Ovary (tissue), 9 donors: ENCODE data around the gene EPAS1. TPM values are rescaled to one million over a fixed set of nuclear protein-coding genes. Genes with fewer than 3 reads are reported as not detected.

Source experiments
- DNase-seq, 5 donors: peaks; one replicate each; pipeline ENCODE4 v3.0.0-alpha.2; 2019 to 2020
- H3K27ac ChIP-seq, 2 donors: fragments of 200-600 bp; one replicate each; pipeline versions ENCODE4 v1.5.1 to v1.8.0; 2019 to 2022
- H3K27me3 ChIP-seq: fragments of 200-600 bp; one replicate; pipeline ENCODE4 v1.8.0; 2022
- H3K36me3 ChIP-seq: fragments of 200-600 bp; sonication (generic); one replicate; pipeline ENCODE4 v1.5.1; 2019
- H3K4me1 ChIP-seq: one replicate; pipeline ENCODE4 v1.8.1; 2013; ENCODE audit warnings: mild to moderate bottlenecking, moderate library complexity; ENCODE audit not compliant: insufficient read depth
- H3K4me3 ChIP-seq: fragments of 200-600 bp; sonication (generic); one replicate; pipeline ENCODE4 v1.5.1; 2017
- H3K9me3 ChIP-seq, 2 donors: fragments of 200-600 bp in 1 of 2; sonication (generic) in 1 of 2; one replicate each; pipeline versions ENCODE4 v1.5.1 to v1.8.1; 2013 to 2019; ENCODE audit warnings: mild to moderate bottlenecking in 1 of 2, moderate library complexity in 1 of 2
- CTCF ChIP-seq, 3 donors: fragments of 450-650 bp in 2 of 3; fragments of 200-600 bp in 1 of 3; IDR thresholded peaks; one replicate each; pipeline versions ENCODE4 v1.5.1 to v1.8.0; 2016 to 2022; ENCODE audit warnings: antibody characterized with exemption in 3 of 3, mild to moderate bottlenecking in 1 of 3
- EP300 ChIP-seq: sonication (generic); formaldehyde crosslinking; IDR thresholded peaks from one replicate; pipeline ENCODE4 v1.6.1; 2017; ENCODE audit warnings: antibody characterized with exemption
- POLR2A ChIP-seq: fragments of 450-650 bp; IDR thresholded peaks from one replicate; pipeline ENCODE4 v1.6.1; 2017; ENCODE audit warnings: antibody characterized with exemption, mild to moderate bottlenecking, moderate library complexity
- WGBS, 3 donors: extraction: QIAGEN DNeasy Blood & Tissue Kit in 1 of 3; methylation state at CpG; one replicate each; pipeline versions ENCODE4 v1.1.5 to v1.1.7; 2013 to 2017; 5-methylcytosine and 5-hydroxymethylcytosine counted together
- intact Hi-C, 4 donors: fragments of 100-400 bp; cut with DNase I; formaldehyde crosslinking; loops; one replicate each; pipeline versions ENCODE4 v1.11.0 to v1.15.1; 2022 to 2023
- polyA plus RNA-seq, 2 donors: library from polyadenylated mRNA; stranded (reverse); fragments of 200-250 nt in 1 of 2; fragments of 350-450 nt in 1 of 2; fragmentation: Illumina TruSeq in 1 of 2; extraction: RNeasy Lipid Tissue Mini Kit (QIAGEN cat#74804) in 1 of 2; gene quantifications; one replicate each; pipeline ENCODE4 v1.2.3, GENCODE V29; 2013 to 2014
- total RNA-seq, 7 donors: library from RNA; depleted of rRNA in 2 of 7; stranded (reverse); fragments of >200 nt in 2 of 7; fragmentation: NEBNext Ultra II Directional in 3 of 7; extraction: Animal tissue kit (Norgen Biotek cat#: 25700) in 3 of 7; gene quantifications; one replicate each; pipeline versions ENCODE4 v1.1.0 to v1.2.4, GENCODE V29; 2016 to 2023
- donor health status: DM: no; HTN: no; CAD: no; lungs with moderate emphysema.
- donor health status: DM: no; HTN: no; CAD: no.
- donor health status: Bipolar disorder and iron deficiency.
- donor health status: DM: yes; HTN: yes; CAD: no.
- donor health status: DM: no; HTN: no; CAD: no.
- donor health status: DM: yes; HTN: yes; CAD: no.

EPAS1 gene
- total and polyA plus RNA-seq, 9 donors, result 63.1 to 258 (median 82.7) TPM

DNA sequence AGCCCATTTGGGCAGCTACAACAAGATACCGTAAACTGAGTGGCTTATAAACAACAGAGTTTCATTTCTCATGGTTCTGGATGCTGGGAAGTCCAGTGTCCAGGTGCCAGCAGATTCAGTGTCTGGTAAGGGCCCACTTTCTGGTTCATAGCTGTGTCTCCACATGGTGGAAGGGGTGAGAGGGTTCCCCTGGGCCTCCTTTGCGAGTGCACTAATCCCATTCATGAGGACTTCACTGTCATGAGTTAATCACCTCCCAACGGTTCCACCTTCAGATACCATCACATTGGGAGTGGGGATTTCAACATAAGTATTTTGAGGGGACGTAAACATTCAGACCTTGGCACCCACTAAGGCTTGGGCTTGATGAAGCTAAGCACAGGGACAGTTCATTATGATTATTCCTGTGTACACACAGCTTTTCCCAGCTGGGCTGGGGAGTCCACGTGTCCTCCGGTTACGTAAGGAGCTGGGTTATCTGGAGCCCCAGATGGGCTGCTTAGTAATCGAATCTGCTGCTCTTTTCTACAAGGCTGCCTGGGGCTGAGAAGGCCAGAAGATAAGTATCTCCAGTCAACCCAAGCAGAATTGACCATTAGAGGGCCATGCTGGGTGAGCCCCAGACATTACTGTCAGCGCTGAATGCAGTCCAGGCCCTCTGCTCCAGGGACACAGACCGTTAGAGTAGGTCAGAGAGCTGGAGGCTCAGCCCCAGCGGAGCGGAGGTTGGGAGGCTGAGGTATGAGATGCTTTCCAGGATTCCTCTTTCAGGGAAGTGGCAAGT is 42.7 kb downstream of the EPAS1 start:
- no peaks in the 10 kb centered on the region for H3K27me3 ChIP-seq
- H3K27ac ChIP-seq, result peak overlapping the region in 1 of 2 donors; percentile 65
- 36 to 63% (median 40%) methylated on average over 12 of the region's 12 CpGs for WGBS, 3 donors
- no peak overlapping the region for H3K4me3 ChIP-seq
- intact Hi-C loops, result no loop called here
- H3K36me3 ChIP-seq, result no peaks in the 10 kb centered on the region
- no peaks in the 10 kb centered on the region for H3K9me3 ChIP-seq
- TF ChIP-seq EP300 (no peak), CTCF (IDR thresholded peaks at IDR 0.05) (no peak), POLR2A (no peak)
- H3K4me1 ChIP-seq, result peaks cover 44% of the 10 kb centered on the region
- DNase-seq, result peak in 3 of 5 donors; percentile 37 to 71 (median 62)

DNA sequence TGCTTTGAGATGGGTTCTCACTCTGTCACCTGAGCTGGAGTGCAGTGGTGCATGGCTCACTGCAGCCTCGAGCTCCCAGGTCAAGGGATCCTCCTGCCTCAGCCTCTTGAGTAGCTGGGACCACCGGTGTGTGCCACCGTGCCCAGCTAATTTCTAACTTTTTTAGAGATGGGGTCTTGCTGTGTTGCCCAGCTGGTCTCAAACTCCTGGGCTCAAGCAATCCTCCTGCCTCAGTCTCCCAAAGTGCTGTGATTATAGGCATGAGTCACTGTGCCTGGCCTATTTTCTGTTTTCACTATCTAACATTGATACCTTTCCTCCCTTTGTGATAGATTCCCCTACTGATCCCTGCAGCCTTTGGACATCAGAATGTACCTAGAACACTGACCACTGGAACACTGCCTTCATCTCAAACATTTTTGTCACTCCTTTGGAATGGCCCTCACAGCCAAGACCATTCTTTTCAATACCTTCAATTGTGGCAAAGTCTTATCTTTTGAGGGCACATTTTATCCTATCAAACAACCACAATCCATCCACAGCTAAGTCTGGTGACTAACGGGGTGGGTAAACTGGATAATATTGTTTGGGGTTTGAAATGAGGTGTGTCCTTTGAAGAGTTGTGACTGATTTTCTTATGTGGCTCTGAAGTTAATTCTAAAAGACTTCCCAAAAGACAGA is 43.7 kb downstream of the EPAS1 start:
- 89 to 98% (median 90%) methylated on average over 4 of the region's 4 CpGs for WGBS, 3 donors
- intact Hi-C loops, result no loop called here
- H3K4me1 ChIP-seq, result peaks cover 46% of the 10 kb centered on the region

GRCh38 chr2:46342566-46343315 is 45.5 kb downstream of the EPAS1 start:
- Histone ChIP-seq H3K4me3 (no peak overlapping the region), H3K36me3 (no peaks in the 10 kb centered on the region), H3K9me3 (no peaks in the 10 kb centered on the region), H3K27me3 (no peaks in the 10 kb centered on the region), H3K27ac (no peak overlapping the region), H3K4me1 (peaks cover 34% of the 10 kb centered on the region)
- WGBS, 3 donors, result 82 to 86% (median 83%) methylated on average over 9 of the region's 9 CpGs
- no peak for DNase-seq
- TF ChIP-seq POLR2A (no peak), EP300 (no peak), CTCF (IDR thresholded peaks at IDR 0.05) (no peak)
- intact Hi-C loops, result no loop called here

More for the DNA sequence above, 43.7 kb downstream of the EPAS1 start:
- Histone ChIP-seq H3K4me3 (no peak overlapping the region), H3K27ac (peak overlapping the region in 1 of 2 donors; percentile 65), H3K36me3 (no peaks in the 10 kb centered on the region), H3K9me3 (no peaks in the 10 kb centered on the region), H3K27me3 (no peaks in the 10 kb centered on the region)
- DNase-seq, result no peak
- TF ChIP-seq CTCF (IDR thresholded peaks at IDR 0.05) (no peak), POLR2A (no peak), EP300 (no peak)

DNA sequence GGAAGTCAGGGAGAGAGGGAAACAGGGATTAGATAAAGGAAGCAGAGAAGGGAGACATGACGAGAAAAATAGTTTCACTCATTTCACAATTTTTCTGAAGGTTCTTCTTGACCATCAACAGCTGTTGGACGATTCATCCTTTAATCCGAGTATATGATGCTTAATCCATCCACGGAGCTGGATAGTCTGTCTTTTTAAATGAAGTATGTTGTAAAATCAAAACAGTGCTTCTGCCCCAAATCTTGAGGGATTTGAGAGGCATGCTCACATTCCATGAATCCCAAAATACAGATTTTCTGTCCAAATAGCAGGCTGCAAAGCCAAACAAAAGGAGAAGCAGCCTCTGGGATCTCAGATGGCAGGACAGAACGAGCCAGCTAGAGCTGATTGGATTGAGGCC is 47.5 kb downstream of the EPAS1 start:
- peaks cover 23% of the 10 kb centered on the region for H3K4me1 ChIP-seq
- H3K9me3 ChIP-seq, result no peaks in the 10 kb centered on the region
- H3K4me3 ChIP-seq, result no peak overlapping the region
- 4 to 14% (median 10%) methylated on average over 5 of the region's 5 CpGs for WGBS, 3 donors
- DNase-seq, result no peak
- H3K36me3 ChIP-seq, result no peaks in the 10 kb centered on the region
- H3K27ac ChIP-seq, result peak overlapping the region in 1 of 2 donors; percentile 61
- H3K27me3 ChIP-seq, result no peaks in the 10 kb centered on the region
- TF ChIP-seq POLR2A (no peak), EP300 (no peak), CTCF (IDR thresholded peaks at IDR 0.05) (no peak)
- intact Hi-C loops, result loop anchor here in 1 of 4 donors (5.0 kb wide), 1 partner anchor 47 kb away; the partner anchor contains the start of gene EPAS1
